ENCODE measurements around the gene CILP2. TPM values are rescaled to one million over a fixed set of nuclear protein-coding genes. Genes with fewer than 3 reads are reported as not detected.

CILP2 gene
- total and polyA plus RNA-seq, 2 donors (not counting 1 experiment from before 2014, with no cell fraction given): 0.10 to 0.66 TPM

DNA sequence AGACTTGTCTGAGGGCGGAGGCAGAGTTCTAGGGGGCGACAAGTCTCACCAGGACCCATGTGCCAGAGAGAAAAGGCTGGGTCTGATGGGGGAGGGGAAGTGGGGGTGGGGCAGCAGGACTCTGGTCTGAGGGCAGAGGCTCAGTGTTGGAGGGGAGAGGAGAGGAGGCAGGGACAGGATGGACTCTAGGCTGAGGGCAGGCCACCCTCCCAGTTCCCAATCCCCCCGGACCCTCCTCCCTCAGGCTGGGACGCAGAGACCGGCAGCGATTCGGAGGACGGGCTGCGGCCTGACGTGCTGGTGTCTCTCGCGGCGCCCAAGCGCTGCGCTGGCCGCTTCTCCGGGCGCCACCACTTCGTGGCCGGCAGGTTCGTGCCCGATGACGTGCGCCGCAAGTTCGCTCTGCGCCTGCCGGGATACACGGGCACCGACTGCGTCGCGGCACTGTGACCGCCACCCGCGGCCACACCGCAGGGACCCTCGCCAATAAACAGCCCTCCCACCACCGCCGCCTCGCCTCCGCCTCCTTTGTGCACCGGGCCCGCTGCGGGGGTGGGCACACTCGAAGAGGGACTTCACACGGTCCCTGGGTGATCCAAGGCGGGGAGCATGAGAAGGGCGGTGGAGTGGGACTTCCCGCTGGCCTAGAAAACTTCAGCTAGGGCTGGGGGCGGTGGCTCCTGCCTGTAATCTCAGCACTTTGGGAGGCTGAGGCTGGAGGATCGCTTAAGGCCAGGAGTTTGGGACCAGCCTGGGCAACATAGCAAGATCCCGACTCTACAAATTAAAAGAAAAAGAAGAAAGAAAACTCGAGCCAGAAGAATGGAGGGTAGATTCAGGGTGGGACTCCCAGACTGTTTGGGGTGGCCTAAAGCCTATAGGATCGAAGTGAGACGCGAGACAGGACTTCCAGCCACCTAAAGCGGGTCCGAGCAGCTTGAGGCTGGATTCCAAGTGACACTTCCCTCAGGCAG, 703 bp upstream of the CILP2 start:
- Histone ChIP-seq H3K27me3 (ENCODE audit: control insufficient read depth, insufficient read depth, low read length) (peaks cover 3% of the 10 kb centered on the region), H3K36me3 (ENCODE audit: control insufficient read depth, insufficient read depth, low read length) (no peaks in the 10 kb centered on the region), H2AFZ (ENCODE audit: low read length) (no peak overlapping the region), H3K4me2 (ENCODE audit: extremely low read depth, insufficient read depth, low read length) (peak overlapping the region; percentile 48), H3K4me3 (replicated peaks in 1 of 4; ENCODE audit: control extremely low read depth in 1 of 4, insufficient read depth in 1 of 4, low read depth in 3 of 4, low read length in 4 of 4) (no peak overlapping the region), H3K9ac (ENCODE audit: insufficient read depth, low read length) (no peak overlapping the region), H3K27ac (ENCODE audit: insufficient read depth, low read length) (no peak overlapping the region), H3K79me2 (ENCODE audit: control insufficient read depth, insufficient read depth, low read length) (no peaks in the 10 kb centered on the region), H4K20me1 (ENCODE audit: control insufficient read depth, extremely low read depth, insufficient read depth, low read length) (no peaks in the 10 kb centered on the region), H3K9me3 (ENCODE audit: control insufficient read depth, insufficient read depth, low read depth, low read length) (no peaks in the 10 kb centered on the region), H3K4me1 (ENCODE audit: control insufficient read depth, extremely low read depth, insufficient read depth, low read length) (no peaks in the 10 kb centered on the region)
- DNase-seq (ENCODE audit: low read depth in 2 of 2): peak in 1 of 2 donors; percentile 35
- TF ChIP-seq EZH2 (IDR thresholded peaks at IDR 0.05; ENCODE audit: low read length, missing control alignments): no peak
- TF ChIP-seq, protein P1, sequence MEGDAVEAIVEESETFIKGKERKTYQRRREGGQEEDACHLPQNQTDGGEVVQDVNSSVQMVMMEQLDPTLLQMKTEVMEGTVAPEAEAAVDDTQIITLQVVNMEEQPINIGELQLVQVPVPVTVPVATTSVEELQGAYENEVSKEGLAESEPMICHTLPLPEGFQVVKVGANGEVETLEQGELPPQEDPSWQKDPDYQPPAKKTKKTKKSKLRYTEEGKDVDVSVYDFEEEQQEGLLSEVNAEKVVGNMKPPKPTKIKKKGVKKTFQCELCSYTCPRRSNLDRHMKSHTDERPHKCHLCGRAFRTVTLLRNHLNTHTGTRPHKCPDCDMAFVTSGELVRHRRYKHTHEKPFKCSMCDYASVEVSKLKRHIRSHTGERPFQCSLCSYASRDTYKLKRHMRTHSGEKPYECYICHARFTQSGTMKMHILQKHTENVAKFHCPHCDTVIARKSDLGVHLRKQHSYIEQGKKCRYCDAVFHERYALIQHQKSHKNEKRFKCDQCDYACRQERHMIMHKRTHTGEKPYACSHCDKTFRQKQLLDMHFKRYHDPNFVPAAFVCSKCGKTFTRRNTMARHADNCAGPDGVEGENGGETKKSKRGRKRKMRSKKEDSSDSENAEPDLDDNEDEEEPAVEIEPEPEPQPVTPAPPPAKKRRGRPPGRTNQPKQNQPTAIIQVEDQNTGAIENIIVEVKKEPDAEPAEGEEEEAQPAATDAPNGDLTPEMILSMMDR (conservative IDR thresholded peaks at IDR 0.05 in 1 of 2, IDR thresholded peaks at IDR 0.05 in 1 of 2; ENCODE audit: low read depth in 1 of 2, low read length in 2 of 2): no peak

DNA sequence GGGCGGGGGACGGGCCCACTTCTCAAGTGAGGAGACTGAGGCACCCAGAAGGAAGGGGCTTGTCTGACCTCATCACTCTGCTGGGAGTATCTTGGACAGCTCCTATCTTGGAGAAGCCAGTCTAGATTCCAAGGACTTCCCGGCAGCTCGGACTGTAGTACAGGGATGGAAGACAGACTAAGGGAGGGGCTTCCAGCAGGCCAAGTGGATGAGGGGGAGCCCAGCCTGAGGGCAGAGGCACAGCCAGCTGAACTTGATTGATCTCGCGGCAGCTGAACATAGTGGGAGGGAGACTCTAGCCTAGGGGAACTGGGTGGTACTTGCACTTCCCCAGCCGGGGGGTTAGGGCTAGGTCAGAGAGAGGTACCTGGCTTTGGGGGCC, 711 bp downstream of the CILP2 start:
- Histone ChIP-seq H3K4me2 (ENCODE audit: extremely low read depth, insufficient read depth, low read length) (peak overlapping the region; percentile 48), H3K4me3 (replicated peaks in 1 of 4; ENCODE audit: control extremely low read depth in 1 of 4, insufficient read depth in 1 of 4, low read depth in 3 of 4, low read length in 4 of 4) (peak overlapping the region in 1 of 4 experiments; percentile 43), H3K9me3 (ENCODE audit: control insufficient read depth, insufficient read depth, low read depth, low read length) (no peaks in the 10 kb centered on the region), H3K36me3 (ENCODE audit: control insufficient read depth, insufficient read depth, low read length) (no peaks in the 10 kb centered on the region), H4K20me1 (ENCODE audit: control insufficient read depth, extremely low read depth, insufficient read depth, low read length) (no peaks in the 10 kb centered on the region), H3K27me3 (ENCODE audit: control insufficient read depth, insufficient read depth, low read length) (peaks cover 3% of the 10 kb centered on the region), H3K9ac (ENCODE audit: insufficient read depth, low read length) (no peak overlapping the region), H3K4me1 (ENCODE audit: control insufficient read depth, extremely low read depth, insufficient read depth, low read length) (no peaks in the 10 kb centered on the region), H2AFZ (ENCODE audit: low read length) (no peak overlapping the region), H3K79me2 (ENCODE audit: control insufficient read depth, insufficient read depth, low read length) (no peaks in the 10 kb centered on the region), H3K27ac (ENCODE audit: insufficient read depth, low read length) (no peak overlapping the region)
- no peak for TF ChIP-seq EZH2 (IDR thresholded peaks at IDR 0.05; ENCODE audit: low read length, missing control alignments)
- TF ChIP-seq, protein P1 (conservative IDR thresholded peaks at IDR 0.05 in 1 of 2, IDR thresholded peaks at IDR 0.05 in 1 of 2; ENCODE audit: low read depth in 1 of 2, low read length in 2 of 2): no peak
- no peak for DNase-seq (ENCODE audit: low read depth in 2 of 2)

DNA sequence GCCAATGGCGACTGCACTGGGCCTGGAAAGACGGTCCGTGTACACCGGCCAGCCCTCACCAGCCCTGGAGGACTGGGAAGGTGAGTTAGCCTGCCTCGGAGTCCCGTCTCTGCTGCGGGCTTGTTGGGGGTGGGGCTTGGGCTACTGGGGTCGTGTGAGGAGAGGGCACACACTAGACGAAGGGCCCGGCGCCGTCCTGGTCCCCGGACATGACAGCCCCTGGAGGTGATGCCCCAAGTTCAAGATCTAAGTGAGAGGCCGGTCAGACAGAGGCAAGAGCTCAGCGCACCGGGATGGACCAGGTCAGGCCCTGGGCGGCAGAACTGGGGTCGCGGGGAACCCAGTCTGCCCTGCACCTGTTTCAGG, 1.6 kb downstream of the CILP2 start:
- Histone ChIP-seq H3K4me3 (replicated peaks in 1 of 4; ENCODE audit: control extremely low read depth in 1 of 4, insufficient read depth in 1 of 4, low read depth in 3 of 4, low read length in 4 of 4) (no peak overlapping the region), H3K27me3 (ENCODE audit: control insufficient read depth, insufficient read depth, low read length) (peaks cover 3% of the 10 kb centered on the region), H3K79me2 (ENCODE audit: control insufficient read depth, insufficient read depth, low read length) (no peaks in the 10 kb centered on the region), H3K27ac (ENCODE audit: insufficient read depth, low read length) (no peak overlapping the region), H3K9me3 (ENCODE audit: control insufficient read depth, insufficient read depth, low read depth, low read length) (no peaks in the 10 kb centered on the region), H2AFZ (ENCODE audit: low read length) (no peak overlapping the region), H3K36me3 (ENCODE audit: control insufficient read depth, insufficient read depth, low read length) (no peaks in the 10 kb centered on the region), H3K4me2 (ENCODE audit: extremely low read depth, insufficient read depth, low read length) (no peak overlapping the region), H3K4me1 (ENCODE audit: control insufficient read depth, extremely low read depth, insufficient read depth, low read length) (no peaks in the 10 kb centered on the region), H3K9ac (ENCODE audit: insufficient read depth, low read length) (no peak overlapping the region), H4K20me1 (ENCODE audit: control insufficient read depth, extremely low read depth, insufficient read depth, low read length) (no peaks in the 10 kb centered on the region)
- TF ChIP-seq EZH2 (IDR thresholded peaks at IDR 0.05; ENCODE audit: low read length, missing control alignments): no peak
- TF ChIP-seq, protein P1 (conservative IDR thresholded peaks at IDR 0.05 in 1 of 2, IDR thresholded peaks at IDR 0.05 in 1 of 2; ENCODE audit: low read depth in 1 of 2, low read length in 2 of 2): no peak
- no peak for DNase-seq (ENCODE audit: low read depth in 2 of 2)

Data from fibroblast of lung (primary cell).